ENCODE data around the gene MED26. TPM values are rescaled to one million over a fixed set of nuclear protein-coding genes. Genes with fewer than 3 reads are reported as not detected.

The MED26 gene
- total and polyA plus RNA-seq, 10 of the 15 experiments (the other 5 are each of a cell fraction or from before 2014, with no cell fraction given): 1.1 to 21.4 (median 9.7) TPM

DNA sequence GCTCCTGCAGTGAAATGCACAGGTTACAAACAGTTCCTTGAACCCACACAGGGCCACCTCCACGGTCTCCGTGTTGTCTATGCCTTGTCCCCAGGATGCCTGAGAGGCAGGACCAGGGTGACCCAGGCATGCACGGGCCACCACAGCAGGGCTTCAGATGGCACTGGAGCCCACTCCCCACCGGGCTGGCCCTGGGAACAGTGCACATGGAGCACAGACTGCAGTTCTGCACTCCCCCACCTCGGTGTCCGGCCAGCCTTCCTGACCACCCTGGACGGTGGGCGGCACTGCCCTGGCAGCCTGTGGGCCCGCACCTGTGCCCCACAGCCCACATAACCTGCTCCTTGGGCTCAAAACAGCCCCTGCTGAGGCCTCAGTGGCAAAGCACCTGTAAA lies 41.5 kb downstream of the MED26 start:
- Histone ChIP-seq H3K9me3 (replicated peaks; ENCODE audit: control insufficient read depth, insufficient read depth, low read length) (no peaks in the 10 kb centered on the region), H4K20me1 (ENCODE audit: control insufficient read depth, insufficient read depth) (no peaks in the 10 kb centered on the region), H3K4me2 (ENCODE audit: control insufficient read depth, insufficient read depth) (peak overlapping the region; percentile 100), H3K4me1 (ENCODE audit: control insufficient read depth, insufficient read depth, low read length) (peaks cover 66% of the 10 kb centered on the region), H3K27me3 (replicated peaks in 1 of 2; ENCODE audit: control insufficient read depth in 2 of 2, insufficient read depth in 2 of 2, low read length in 1 of 2) (no peaks in the 10 kb centered on the region), H3K79me2 (ENCODE audit: control insufficient read depth, insufficient read depth, low read length) (peaks cover 96% of the 10 kb centered on the region), H3K36me3 (ENCODE audit: control insufficient read depth in 2 of 2, insufficient read depth in 2 of 2, low read length in 1 of 2) (peaks cover 4 to 6% of the 10 kb centered on the region in 2 experiments; a peak in 2 of 4 replicates), H3K9ac (ENCODE audit: control insufficient read depth, insufficient read depth, low read length) (peak overlapping the region; percentile 99), H3K27ac (ENCODE audit: control insufficient read depth, insufficient read depth) (peak overlapping the region; percentile 99), H3K4me3 (peak overlapping the region; percentile 72), H2AFZ (ENCODE audit: control insufficient read depth, low read depth, low read length) (no peak overlapping the region)
- FAIRE-seq: no peak
- DNase-seq (ENCODE audit: low read depth, low spot score): no peak
- ATAC-seq: peak; percentile 0
- ChIA-PET RAD21 (ENCODE audit: unreplicated experiment) (interaction anchor here (0.5 to 11.3 kb wide), 11 partner anchors 9 to 132 kb away, joined by 3 to 169 read pairs (median 9); partner anchors contain the start of genes CHERP, MED26, SLC35E1 and SMIM7), SMC1A (ENCODE audit: uncharacterized antibody, unreplicated experiment) (interaction anchor here (0.9 to 10.9 kb wide), 13 partner anchors 9 to 141 kb away, joined by 3 to 164 read pairs (median 8); partner anchors contain the start of genes MED26, SLC35E1, SMIM7 and TMEM38A), POLR2A (interaction anchor here (0.6 to 13.1 kb wide), 13 partner anchors 11 to 1584 kb away, joined by 3 to 220 read pairs (median 4); partner anchors contain the start of genes C19orf44, CALR3, CHERP and MED26), CTCF (interaction anchor here (1.5 to 9.8 kb wide), 3 partner anchors 14 to 43 kb away, joined by 3 to 83 read pairs (median 7); partner anchors contain the start of gene MED26)
- WGBS (ENCODE audit: insufficient coverage, insufficient replicate concordance, low lambda C conversion rate, missing lambda C conversion rate): 2% methylated on average over 9 of the region's 9 CpGs
- in situ Hi-C loops (cut with MboI) (loop anchor here (5.0 to 25.0 kb wide), 2 partner anchors 41 to 1999 kb away; partner anchors contain the start of genes CLEC17A and MED26), intact Hi-C loops (cut with micrococcal nuclease; ENCODE audit: unreplicated experiment) (loop anchor here (2.0 to 5.0 kb wide), 4 partner anchors 42 to 509 kb away; partner anchors contain the start of genes HSH2D, MED26, SMIM7 and TMEM38A)
- no TSS peak for BruUV-seq (replicated peaks)
- TF ChIP-seq BACH1 (IDR thresholded peaks at IDR 0.05; ENCODE audit: borderline replicate concordance) (peak; percentile 44; the same call in 1 of the 2 replicates), EZH2 (IDR thresholded peaks at IDR 0.05; ENCODE audit: borderline replicate concordance, control insufficient read depth, low read depth, low read length) (no peak), STAT1 (conservative IDR thresholded peaks at IDR 0.05) (peak; percentile 1; the same call in 1 of the 2 replicates), HCFC1 (IDR thresholded peaks at IDR 0.05; ENCODE audit: low read length) (no peak), POLR2A (IDR thresholded peaks at IDR 0.05; ENCODE audit: low read depth, low read length) (peak; percentile 45; the same call in 1 of the 2 replicates), LARP7 (IDR thresholded peaks at IDR 0.05) (peak; percentile 53; the same call in 1 of the 2 replicates)
- TF ChIP-seq, protein P1, sequence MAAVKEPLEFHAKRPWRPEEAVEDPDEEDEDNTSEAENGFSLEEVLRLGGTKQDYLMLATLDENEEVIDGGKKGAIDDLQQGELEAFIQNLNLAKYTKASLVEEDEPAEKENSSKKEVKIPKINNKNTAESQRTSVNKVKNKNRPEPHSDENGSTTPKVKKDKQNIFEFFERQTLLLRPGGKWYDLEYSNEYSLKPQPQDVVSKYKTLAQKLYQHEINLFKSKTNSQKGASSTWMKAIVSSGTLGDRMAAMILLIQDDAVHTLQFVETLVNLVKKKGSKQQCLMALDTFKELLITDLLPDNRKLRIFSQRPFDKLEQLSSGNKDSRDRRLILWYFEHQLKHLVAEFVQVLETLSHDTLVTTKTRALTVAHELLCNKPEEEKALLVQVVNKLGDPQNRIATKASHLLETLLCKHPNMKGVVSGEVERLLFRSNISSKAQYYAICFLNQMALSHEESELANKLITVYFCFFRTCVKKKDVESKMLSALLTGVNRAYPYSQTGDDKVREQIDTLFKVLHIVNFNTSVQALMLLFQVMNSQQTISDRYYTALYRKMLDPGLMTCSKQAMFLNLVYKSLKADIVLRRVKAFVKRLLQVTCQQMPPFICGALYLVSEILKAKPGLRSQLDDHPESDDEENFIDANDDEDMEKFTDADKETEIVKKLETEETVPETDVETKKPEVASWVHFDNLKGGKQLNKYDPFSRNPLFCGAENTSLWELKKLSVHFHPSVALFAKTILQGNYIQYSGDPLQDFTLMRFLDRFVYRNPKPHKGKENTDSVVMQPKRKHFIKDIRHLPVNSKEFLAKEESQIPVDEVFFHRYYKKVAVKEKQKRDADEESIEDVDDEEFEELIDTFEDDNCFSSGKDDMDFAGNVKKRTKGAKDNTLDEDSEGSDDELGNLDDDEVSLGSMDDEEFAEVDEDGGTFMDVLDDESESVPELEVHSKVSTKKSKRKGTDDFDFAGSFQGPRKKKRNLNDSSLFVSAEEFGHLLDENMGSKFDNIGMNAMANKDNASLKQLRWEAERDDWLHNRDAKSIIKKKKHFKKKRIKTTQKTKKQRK (IDR thresholded peaks at IDR 0.05; ENCODE audit: low read depth, low read length): no peak
- TF ChIP-seq, protein P2, sequence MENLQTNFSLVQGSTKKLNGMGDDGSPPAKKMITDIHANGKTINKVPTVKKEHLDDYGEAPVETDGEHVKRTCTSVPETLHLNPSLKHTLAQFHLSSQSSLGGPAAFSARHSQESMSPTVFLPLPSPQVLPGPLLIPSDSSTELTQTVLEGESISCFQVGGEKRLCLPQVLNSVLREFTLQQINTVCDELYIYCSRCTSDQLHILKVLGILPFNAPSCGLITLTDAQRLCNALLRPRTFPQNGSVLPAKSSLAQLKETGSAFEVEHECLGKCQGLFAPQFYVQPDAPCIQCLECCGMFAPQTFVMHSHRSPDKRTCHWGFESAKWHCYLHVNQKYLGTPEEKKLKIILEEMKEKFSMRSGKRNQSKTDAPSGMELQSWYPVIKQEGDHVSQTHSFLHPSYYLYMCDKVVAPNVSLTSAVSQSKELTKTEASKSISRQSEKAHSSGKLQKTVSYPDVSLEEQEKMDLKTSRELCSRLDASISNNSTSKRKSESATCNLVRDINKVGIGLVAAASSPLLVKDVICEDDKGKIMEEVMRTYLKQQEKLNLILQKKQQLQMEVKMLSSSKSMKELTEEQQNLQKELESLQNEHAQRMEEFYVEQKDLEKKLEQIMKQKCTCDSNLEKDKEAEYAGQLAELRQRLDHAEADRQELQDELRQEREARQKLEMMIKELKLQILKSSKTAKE (IDR thresholded peaks at IDR 0.05; ENCODE audit: low read depth, poor library complexity, severe bottlenecking): no peak
- TF ChIP-seq, protein P3, sequence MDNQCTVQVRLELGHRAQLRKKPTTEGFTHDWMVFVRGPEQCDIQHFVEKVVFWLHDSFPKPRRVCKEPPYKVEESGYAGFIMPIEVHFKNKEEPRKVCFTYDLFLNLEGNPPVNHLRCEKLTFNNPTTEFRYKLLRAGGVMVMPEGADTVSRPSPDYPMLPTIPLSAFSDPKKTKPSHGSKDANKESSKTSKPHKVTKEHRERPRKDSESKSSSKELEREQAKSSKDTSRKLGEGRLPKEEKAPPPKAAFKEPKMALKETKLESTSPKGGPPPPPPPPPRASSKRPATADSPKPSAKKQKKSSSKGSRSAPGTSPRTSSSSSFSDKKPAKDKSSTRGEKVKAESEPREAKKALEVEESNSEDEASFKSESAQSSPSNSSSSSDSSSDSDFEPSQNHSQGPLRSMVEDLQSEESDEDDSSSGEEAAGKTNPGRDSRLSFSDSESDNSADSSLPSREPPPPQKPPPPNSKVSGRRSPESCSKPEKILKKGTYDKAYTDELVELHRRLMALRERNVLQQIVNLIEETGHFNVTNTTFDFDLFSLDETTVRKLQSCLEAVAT (IDR thresholded peaks at IDR 0.05): peak; percentile 26; the same call in 1 of the 2 replicates

Measured in GM12878 (cell line).